ENCODE results near the gene C19orf53. TPM values are rescaled to one million over a fixed set of nuclear protein-coding genes. Genes with fewer than 3 reads are reported as not detected.

Gene C19orf53
- total RNA-seq, 1 donor from 2014 or later: 95.6 TPM

- H4K20me1 ChIP-seq (ENCODE audit: low read depth): peaks cover 4% of the 10 kb centered on the region
- Mint-ChIP-seq H3K4me3 (peak overlapping the region; percentile 69), H3K9me3 (no peaks in the 10 kb centered on the region), H3K27ac (peak overlapping the region; percentile 72), H3K27me3 (ENCODE audit: insufficient read depth, low read depth) (peaks cover 6% of the 10 kb centered on the region), H3K36me3 (peaks cover 23% of the 10 kb centered on the region), H3K4me1 (peaks cover 5% of the 10 kb centered on the region)
- no peaks in the 10 kb centered on the region for H3K4me1 ChIP-seq
- peaks cover 18% of the 10 kb centered on the region for H3F3A ChIP-seq (ENCODE audit: low read depth)
- no peak overlapping the region for H3K4me3 ChIP-seq
- no peak overlapping the region for H3K9ac ChIP-seq
- H2AFZ ChIP-seq (replicated peaks): no peak overlapping the region
- no peaks in the 10 kb centered on the region for H3K27me3 ChIP-seq
- H3K27ac ChIP-seq: no peak overlapping the region
- no peaks in the 10 kb centered on the region for H3K9me3 ChIP-seq (ENCODE audit: low read depth)
- H3K4me2 ChIP-seq: no peak overlapping the region
- H3K79me2 ChIP-seq (ENCODE audit: low read depth): no peaks in the 10 kb centered on the region
- H3K36me3 ChIP-seq: peaks cover 2% of the 10 kb centered on the region
- TF ChIP-seq CTCF (IDR thresholded peaks at IDR 0.05) (peak; percentile 20), EZH2phosphoT487 (IDR thresholded peaks at IDR 0.05) (no peak), EZH2 (IDR thresholded peaks at IDR 0.05) (no peak)
- DNase-seq (ENCODE audit: low spot score): peak; percentile 75
These were observed 51.5 kb downstream of the C19orf53 start for GRCh38 chr19:13825489-13826441.

GRCh38 chr19:13826652-13827235, 52.5 kb downstream of the C19orf53 start:
- Histone ChIP-seq H3K79me2 (ENCODE audit: low read depth) (no peaks in the 10 kb centered on the region), H3K36me3 (peaks cover 2% of the 10 kb centered on the region), H3K9me3 (ENCODE audit: low read depth) (no peaks in the 10 kb centered on the region), H2AFZ (replicated peaks) (no peak overlapping the region), H3K9ac (no peak overlapping the region), H3K27me3 (no peaks in the 10 kb centered on the region), H3K4me2 (no peak overlapping the region), H3K4me3 (no peak overlapping the region), H3F3A (ENCODE audit: low read depth) (peaks cover 19% of the 10 kb centered on the region), H3K27ac (no peak overlapping the region), H4K20me1 (ENCODE audit: low read depth) (peaks cover 4% of the 10 kb centered on the region), H3K4me1 (no peaks in the 10 kb centered on the region)
- Mint-ChIP-seq H3K4me3 (peak overlapping the region; percentile 41), H3K4me1 (peaks cover 5% of the 10 kb centered on the region), H3K27me3 (ENCODE audit: insufficient read depth, low read depth) (peaks cover 8% of the 10 kb centered on the region), H3K36me3 (peaks cover 25% of the 10 kb centered on the region), H3K27ac (no peak overlapping the region), H3K9me3 (no peaks in the 10 kb centered on the region)
- TF ChIP-seq CTCF (IDR thresholded peaks at IDR 0.05) (no peak), EZH2phosphoT487 (IDR thresholded peaks at IDR 0.05) (no peak), EZH2 (IDR thresholded peaks at IDR 0.05) (no peak)
- no peak for DNase-seq (ENCODE audit: low spot score)

- Mint-ChIP-seq H3K27me3 (ENCODE audit: insufficient read depth, low read depth) (peaks cover 8% of the 10 kb centered on the region), H3K9me3 (no peaks in the 10 kb centered on the region), H3K4me1 (peaks cover 5% of the 10 kb centered on the region), H3K4me3 (no peak overlapping the region), H3K36me3 (peaks cover 24% of the 10 kb centered on the region), H3K27ac (no peak overlapping the region)
- no peak overlapping the region for H3K27ac ChIP-seq
- no peaks in the 10 kb centered on the region for H3K9me3 ChIP-seq (ENCODE audit: low read depth)
- no peak for DNase-seq (ENCODE audit: low spot score)
- H3K4me3 ChIP-seq: no peak overlapping the region
- H3K9ac ChIP-seq: no peak overlapping the region
- H3K79me2 ChIP-seq (ENCODE audit: low read depth): no peaks in the 10 kb centered on the region
- peaks cover 21% of the 10 kb centered on the region for H3F3A ChIP-seq (ENCODE audit: low read depth)
- no peaks in the 10 kb centered on the region for H3K36me3 ChIP-seq
- H3K27me3 ChIP-seq: no peaks in the 10 kb centered on the region
- TF ChIP-seq EZH2phosphoT487 (IDR thresholded peaks at IDR 0.05): no peak
- TF ChIP-seq EZH2 (IDR thresholded peaks at IDR 0.05): no peak
- TF ChIP-seq CTCF (IDR thresholded peaks at IDR 0.05): no peak
- no peaks in the 10 kb centered on the region for H3K4me1 ChIP-seq
- H3K4me2 ChIP-seq: no peak overlapping the region
- H2AFZ ChIP-seq (replicated peaks): no peak overlapping the region
- H4K20me1 ChIP-seq (ENCODE audit: low read depth): peaks cover 4% of the 10 kb centered on the region
These were observed 53.4 kb downstream of the C19orf53 start for GRCh38 chr19:13827656-13828055.

Small RNAs within 50 kb of the gene (small RNA-seq; reads per million reads assigned to genes)
- not detected for gene RN7SL619P

Other genes starting within 250 kb of the C19orf53 start
- 6.3 and 22.5 TPM in 2 replicates for gene MRI1, start 9.9 kb upstream of the C19orf53 start, total RNA-seq (ENCODE audit: low replicate concordance)
- gene ZSWIM4, start 21.0 kb downstream of the C19orf53 start, total RNA-seq (ENCODE audit: low replicate concordance): 6.7 and 20.4 TPM in 2 replicates
- gene NANOS3, start 102.7 kb downstream of the C19orf53 start, total RNA-seq (ENCODE audit: low replicate concordance): not detected in 2 replicates
- gene BRME1, start 131.7 kb downstream of the C19orf53 start, total RNA-seq (ENCODE audit: low replicate concordance): 0.49 and 4.1 TPM in 2 replicates
- 8.1 and 22.0 TPM in 2 replicates for gene CC2D1A, start 131.7 kb downstream of the C19orf53 start, total RNA-seq (ENCODE audit: low replicate concordance)
- 1.9 TPM in 1 of 2 replicates, not detected in the other for gene PODNL1, start 164.0 kb downstream of the C19orf53 start, total RNA-seq (ENCODE audit: low replicate concordance)
- 28.6 and 69.9 TPM in 2 replicates for gene DCAF15, start 178.1 kb downstream of the C19orf53 start, total RNA-seq (ENCODE audit: low replicate concordance)
- gene RFX1, start 231.9 kb downstream of the C19orf53 start, total RNA-seq (ENCODE audit: low replicate concordance): 1.0 and 3.3 TPM in 2 replicates